DOHH2 (cell line): ENCODE measurements around the gene LSM5.

Experiments
- H3F3A ChIP-seq: fragments of 200-600 bp; sonication (generic), shearing (Covaris generic); 2 replicates; pipeline ENCODE4 v1.6.0; 2016; ENCODE audit warnings: antibody characterized with exemption, mild to moderate bottlenecking; ENCODE audit not compliant: control insufficient read depth, insufficient read depth
- H3K27ac ChIP-seq: fragments of 200-600 bp; sonication (generic); 2 replicates; pipeline ENCODE4 v1.5.1; 2014; ENCODE audit warnings: low read depth, mild to moderate bottlenecking, low read length, moderate library complexity
- H3K27me3 ChIP-seq: fragments of 200-600 bp; sonication (generic); 2 replicates; pipeline ENCODE4 v1.6.1; 2014; ENCODE audit warnings: mild to moderate bottlenecking, low read length, mixed read lengths; ENCODE audit not compliant: control insufficient read depth
- H3K36me3 ChIP-seq: fragments of 200-600 bp; sonication (generic); 2 replicates; pipeline ENCODE4 v1.6.1; 2014; ENCODE audit warnings: mild to moderate bottlenecking, low read length, moderate library complexity, mixed read lengths; ENCODE audit not compliant: control insufficient read depth
- H3K4me1 ChIP-seq: fragments of 200-600 bp; sonication (generic); 2 replicates; pipeline ENCODE4 v1.6.1; 2014; ENCODE audit warnings: mild to moderate bottlenecking, low read length, mixed read lengths; ENCODE audit not compliant: control insufficient read depth
- H3K4me2 ChIP-seq: fragments of 200-600 bp; sonication (generic); 2 replicates; pipeline ENCODE4 v1.6.0; 2014; ENCODE audit warnings: mild to moderate bottlenecking, low read length, moderate library complexity
- H3K4me3 ChIP-seq: fragments of 200-600 bp; sonication (generic); 2 replicates; pipeline ENCODE4 v1.5.1; 2014; ENCODE audit warnings: mild to moderate bottlenecking, low read length, mixed read lengths
- H3K79me2 ChIP-seq: fragments of 200-600 bp; sonication (generic); 2 replicates; pipeline ENCODE4 v1.6.1; 2014; ENCODE audit warnings: mild to moderate bottlenecking, low read length, mixed read lengths; ENCODE audit not compliant: control insufficient read depth
- H3K9me2 ChIP-seq: fragments of 200-600 bp; sonication (generic); replicated peaks from 2 replicates; pipeline ENCODE4 v1.6.1; 2014; ENCODE audit warnings: mild to moderate bottlenecking, low read length, mixed read lengths; ENCODE audit not compliant: control insufficient read depth
- H3K9me3 ChIP-seq: fragments of 200-600 bp; sonication (generic); 2 replicates; pipeline ENCODE4 v1.6.1; 2014; ENCODE audit warnings: antibody characterized with exemption, low read length, mixed read lengths; ENCODE audit not compliant: control insufficient read depth, insufficient read depth
- H4K20me1 ChIP-seq: fragments of 200-600 bp; sonication (generic); 2 replicates; pipeline ENCODE4 v1.6.0; 2014; ENCODE audit warnings: low read depth, mild to moderate bottlenecking, antibody characterized with exemption, low read length, moderate library complexity; ENCODE audit not compliant: control insufficient read depth, insufficient read depth
- EZH2phosphoT487 ChIP-seq: fragments of 200-600 bp; sonication (generic); IDR thresholded peaks from 2 replicates; pipeline ENCODE4 v1.6.1; 2017; ENCODE audit warnings: borderline replicate concordance, mild to moderate bottlenecking, antibody characterized with exemption, low read length, moderate library complexity, mixed read lengths
- TF ChIP-seq, protein P1 (sequence below): fragments of 200-600 bp; sonication (generic); IDR thresholded peaks from one replicate; pipeline ENCODE4 v1.5.1; 2014; ENCODE audit warnings: antibody characterized with exemption, mild to moderate bottlenecking, low read depth, low read length; ENCODE audit not compliant: poor library complexity, severe bottlenecking

LSM5 gene

DNA sequence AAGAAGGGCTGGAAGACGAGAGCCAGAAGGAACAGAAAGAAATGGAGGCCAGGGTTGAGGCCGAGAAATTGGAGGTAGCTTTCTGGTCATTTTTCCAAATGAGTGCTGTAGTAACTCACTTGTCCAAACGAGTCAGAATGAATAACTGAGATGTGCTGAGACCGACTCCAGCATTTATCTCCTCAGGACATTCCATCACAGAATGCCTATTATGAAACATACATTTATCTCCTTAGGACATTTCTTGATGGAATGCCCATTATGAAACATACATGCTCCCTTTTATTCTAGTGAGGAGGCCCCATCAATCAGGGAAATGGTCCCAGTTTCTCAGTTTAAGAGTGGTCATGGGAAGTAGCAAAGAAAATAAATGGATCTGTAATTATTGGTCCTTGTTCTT is 21.6 kb upstream of the LSM5 start:
- Histone ChIP-seq H3K4me2 (no peak overlapping the region), H3K9me3 (peaks cover 25% of the 10 kb centered on the region), H3K79me2 (peaks cover 84% of the 10 kb centered on the region), H3K27me3 (no peaks in the 10 kb centered on the region), H4K20me1 (no peaks in the 10 kb centered on the region), H3F3A (0 out of 2 replicates have a peak, but pooled peaks cover 2% of the 10 kb centered on the region), H3K4me1 (no peaks in the 10 kb centered on the region), H3K9me2 (no peaks in the 10 kb centered on the region), H3K36me3 (peaks cover 50% of the 10 kb centered on the region), H3K4me3 (no peak overlapping the region), H3K27ac (no peak overlapping the region)
- TF ChIP-seq, protein P1, sequence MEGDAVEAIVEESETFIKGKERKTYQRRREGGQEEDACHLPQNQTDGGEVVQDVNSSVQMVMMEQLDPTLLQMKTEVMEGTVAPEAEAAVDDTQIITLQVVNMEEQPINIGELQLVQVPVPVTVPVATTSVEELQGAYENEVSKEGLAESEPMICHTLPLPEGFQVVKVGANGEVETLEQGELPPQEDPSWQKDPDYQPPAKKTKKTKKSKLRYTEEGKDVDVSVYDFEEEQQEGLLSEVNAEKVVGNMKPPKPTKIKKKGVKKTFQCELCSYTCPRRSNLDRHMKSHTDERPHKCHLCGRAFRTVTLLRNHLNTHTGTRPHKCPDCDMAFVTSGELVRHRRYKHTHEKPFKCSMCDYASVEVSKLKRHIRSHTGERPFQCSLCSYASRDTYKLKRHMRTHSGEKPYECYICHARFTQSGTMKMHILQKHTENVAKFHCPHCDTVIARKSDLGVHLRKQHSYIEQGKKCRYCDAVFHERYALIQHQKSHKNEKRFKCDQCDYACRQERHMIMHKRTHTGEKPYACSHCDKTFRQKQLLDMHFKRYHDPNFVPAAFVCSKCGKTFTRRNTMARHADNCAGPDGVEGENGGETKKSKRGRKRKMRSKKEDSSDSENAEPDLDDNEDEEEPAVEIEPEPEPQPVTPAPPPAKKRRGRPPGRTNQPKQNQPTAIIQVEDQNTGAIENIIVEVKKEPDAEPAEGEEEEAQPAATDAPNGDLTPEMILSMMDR, result no peak
- TF ChIP-seq EZH2phosphoT487, result no peak

DNA sequence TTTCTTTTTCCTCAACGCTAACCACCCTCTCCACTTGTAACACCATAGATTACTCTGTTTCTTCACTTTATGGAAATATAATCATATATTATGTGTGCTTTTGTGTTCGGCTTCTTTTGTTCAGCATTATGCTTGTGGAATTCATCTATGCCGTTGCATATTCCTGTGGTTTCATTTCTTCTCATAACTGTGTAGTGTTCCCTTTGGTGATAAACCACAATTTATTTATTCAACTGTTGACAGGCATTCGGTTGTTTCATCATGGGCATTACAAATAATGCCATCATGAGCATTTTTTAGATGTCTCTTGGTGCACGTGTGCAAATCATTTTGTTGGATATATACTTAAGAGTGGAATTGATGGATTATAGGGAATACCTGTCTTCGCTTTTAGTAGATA is 17.2 kb upstream of the LSM5 start:
- H3K9me2 ChIP-seq, result no peaks in the 10 kb centered on the region
- H3K4me2 ChIP-seq, result no peak overlapping the region
- TF ChIP-seq EZH2phosphoT487, result no peak
- TF ChIP-seq, protein P1, result no peak
- no peaks in the 10 kb centered on the region for H4K20me1 ChIP-seq
- H3K4me3 ChIP-seq, result no peak overlapping the region
- no peaks in the 10 kb centered on the region for H3F3A ChIP-seq
- H3K79me2 ChIP-seq, result peaks cover 89% of the 10 kb centered on the region
- no peaks in the 10 kb centered on the region for H3K27me3 ChIP-seq
- H3K36me3 ChIP-seq, result peaks cover 35% of the 10 kb centered on the region
- H3K9me3 ChIP-seq, result peaks cover 6% of the 10 kb centered on the region; the same call in 1 of the 2 replicates
- no peaks in the 10 kb centered on the region for H3K4me1 ChIP-seq
- H3K27ac ChIP-seq, result no peak overlapping the region

DNA sequence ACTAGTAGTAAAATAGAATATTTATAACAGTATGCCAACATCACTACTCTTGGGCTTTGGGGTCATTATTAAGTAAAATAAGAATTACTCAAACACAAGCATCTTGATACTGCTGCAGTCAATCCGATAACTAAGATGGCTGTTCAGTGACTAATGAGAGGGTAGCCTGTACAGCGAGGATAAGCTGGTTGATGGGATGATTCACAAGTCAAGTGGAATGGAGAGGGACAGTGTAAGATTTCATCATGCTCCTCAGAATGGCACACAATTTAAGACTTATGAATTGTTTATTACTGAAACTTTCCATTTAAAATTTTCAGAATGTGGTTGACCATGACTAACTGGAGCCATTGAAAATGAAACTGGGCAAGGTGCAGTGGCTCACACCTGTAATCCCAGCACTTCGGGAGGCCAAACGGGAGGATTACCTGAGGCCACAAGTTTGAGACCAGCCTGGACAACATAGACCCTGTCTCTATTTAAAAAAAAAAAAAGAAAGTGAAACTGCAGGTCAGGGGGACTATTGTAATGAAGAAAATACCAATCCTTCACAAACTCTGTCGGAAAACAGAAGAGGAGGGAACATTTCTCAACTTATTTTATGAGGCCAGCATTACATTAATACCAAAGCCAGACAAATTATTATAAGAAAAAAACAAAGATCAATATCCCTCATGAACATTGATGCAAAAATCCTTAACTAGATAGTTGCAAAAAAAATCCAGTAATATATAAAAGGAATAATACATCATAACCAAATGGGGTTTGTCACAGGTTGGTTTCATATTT is 16.3 kb upstream of the LSM5 start:
- no peaks in the 10 kb centered on the region for H3K27me3 ChIP-seq
- H3K9me2 ChIP-seq, result no peaks in the 10 kb centered on the region
- peaks cover 2% of the 10 kb centered on the region for H3K4me1 ChIP-seq
- no peak overlapping the region for H3K4me2 ChIP-seq
- no peak overlapping the region for H3K27ac ChIP-seq
- H3K4me3 ChIP-seq, result no peak overlapping the region
- peaks cover 89% of the 10 kb centered on the region for H3K79me2 ChIP-seq
- H3K36me3 ChIP-seq, result peaks cover 36% of the 10 kb centered on the region
- no peaks in the 10 kb centered on the region for H4K20me1 ChIP-seq
- H3K9me3 ChIP-seq, result peaks cover 6% of the 10 kb centered on the region; the same call in 1 of the 2 replicates
- TF ChIP-seq, protein P1, result no peak
- TF ChIP-seq EZH2phosphoT487, result no peak
- no peaks in the 10 kb centered on the region for H3F3A ChIP-seq
